Umbilical cord (tissue), 2 donors: Measurements from ENCODE around the gene ME3. TPM values are rescaled to one million over a fixed set of nuclear protein-coding genes. Genes with fewer than 3 reads are reported as not detected.
A peak's percentile ranks its signal among the peaks of the same experiment; 100 is the strongest.

Experiments used
- DNase-seq: peaks from one replicate; pipeline ENCODE4 v3.0.0-alpha.2; 2015; ENCODE audit warnings: low spot score
- total RNA-seq: library from RNA; depleted of rRNA; stranded (reverse); fragments of >200 nt; gene quantifications from one replicate; pipeline ENCODE4 v1.2.3, GENCODE V29; 2014; ENCODE audit warnings: low replicate concordance; ENCODE audit not compliant: insufficient read depth

ME3 gene
- 37.6 TPM for total RNA-seq

DNA sequence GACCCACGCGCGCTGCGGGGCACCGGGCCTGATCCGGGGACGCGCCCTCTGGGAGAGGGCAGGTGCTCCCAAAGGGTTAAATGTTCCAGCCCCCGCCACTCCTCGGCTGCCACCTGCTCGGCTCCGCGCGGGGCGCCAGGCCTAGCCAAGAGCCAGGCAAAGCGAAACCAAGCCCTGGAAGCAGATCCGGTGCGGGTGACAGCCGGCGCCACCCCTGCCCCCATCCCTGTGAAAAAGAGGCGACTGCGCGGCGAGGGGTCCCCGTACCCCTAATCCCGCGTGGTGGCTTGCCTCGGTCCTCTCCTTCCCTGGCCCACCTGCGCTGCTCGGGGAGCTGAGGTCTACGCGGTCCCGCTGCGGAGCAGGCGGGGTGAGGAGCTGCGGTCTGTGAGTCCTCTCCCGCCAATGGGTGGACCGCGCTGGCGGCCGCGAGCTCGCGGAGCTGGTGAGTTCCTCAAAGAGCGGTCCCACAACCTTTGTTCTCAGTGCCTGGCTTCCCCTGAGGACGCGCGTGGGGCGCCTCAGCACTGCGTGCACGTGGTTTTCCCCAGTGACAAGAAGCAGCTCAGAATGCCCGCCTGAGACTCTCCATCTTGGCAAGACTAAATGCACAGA lies at the start of gene ME3:
ME3 (minus strand) TSS at position 610 of the 615 bp plus-strand sequence.
- DNase-seq: peak; percentile 49

DNA sequence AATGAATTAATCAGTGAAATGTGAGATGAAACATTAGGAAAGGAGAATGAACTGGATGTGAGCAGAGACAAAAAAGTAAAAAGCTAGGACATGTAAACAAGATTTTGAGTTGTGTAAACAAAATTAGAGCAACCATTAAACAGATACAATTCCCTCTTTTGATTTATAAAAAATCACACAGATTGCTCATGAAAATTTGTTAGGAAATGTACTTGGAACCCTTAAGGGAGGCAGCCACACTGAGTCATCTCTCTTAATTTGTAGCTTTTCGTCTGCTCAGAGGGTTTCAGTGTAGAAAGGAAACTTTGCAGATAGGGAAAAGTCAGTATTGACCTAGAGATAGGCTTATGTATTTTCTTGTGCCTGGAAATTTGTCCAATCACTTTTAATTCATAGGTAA lies 49.6 kb upstream of the ME3 start:
- no peak for DNase-seq

DNA sequence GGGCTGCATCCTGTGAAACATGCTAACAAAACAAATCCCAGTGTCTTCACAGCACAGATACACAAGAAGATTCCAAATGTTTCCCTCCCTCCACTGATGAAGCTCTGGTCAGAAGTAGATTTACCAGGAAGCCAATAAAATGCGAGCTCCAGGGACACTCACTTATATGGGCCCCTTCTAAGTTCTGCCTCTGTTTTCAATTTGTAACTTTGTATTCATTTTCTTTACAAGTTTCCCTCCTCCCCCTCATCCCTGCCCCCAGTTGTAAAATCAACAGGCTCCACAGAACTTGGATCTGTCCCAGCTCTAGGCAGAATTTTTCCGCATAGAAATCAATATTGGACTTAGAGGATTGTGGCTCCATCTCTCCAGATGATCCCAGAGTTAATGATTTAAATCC lies 48.1 kb upstream of the ME3 start:
- DNase-seq: no peak

DNA sequence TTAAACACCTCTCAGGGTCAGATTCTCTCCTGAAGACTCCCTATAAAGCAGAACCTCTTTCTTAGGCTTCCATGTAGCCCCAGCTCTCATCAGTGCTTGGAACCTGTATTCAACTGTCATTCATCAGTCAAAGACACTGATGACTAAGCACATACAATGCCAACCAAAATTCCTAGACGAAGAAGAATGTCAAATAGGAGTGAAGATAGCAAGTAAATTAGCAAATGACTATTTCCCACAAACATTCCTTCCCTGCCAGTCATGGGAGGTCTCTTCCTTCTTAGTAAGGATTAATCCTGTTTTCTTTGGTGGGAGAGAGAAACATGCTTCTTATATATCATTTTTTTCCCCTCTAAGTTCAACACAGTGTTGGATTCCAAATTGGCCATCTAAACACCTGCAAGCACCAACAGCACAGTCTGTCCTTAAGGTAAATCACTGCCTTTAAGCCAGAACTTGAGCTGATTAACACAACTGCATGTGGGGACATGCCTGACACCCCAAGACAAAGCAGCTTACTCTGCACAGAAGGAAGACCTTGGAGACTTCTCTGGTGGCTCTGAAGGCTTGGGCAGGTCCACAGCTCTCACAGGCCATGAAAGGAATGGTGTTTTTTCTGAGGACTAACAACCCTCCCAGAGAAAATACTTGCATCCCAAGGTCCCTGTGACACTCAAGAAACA lies 47.5 kb upstream of the ME3 start:
- DNase-seq: no peak

DNA sequence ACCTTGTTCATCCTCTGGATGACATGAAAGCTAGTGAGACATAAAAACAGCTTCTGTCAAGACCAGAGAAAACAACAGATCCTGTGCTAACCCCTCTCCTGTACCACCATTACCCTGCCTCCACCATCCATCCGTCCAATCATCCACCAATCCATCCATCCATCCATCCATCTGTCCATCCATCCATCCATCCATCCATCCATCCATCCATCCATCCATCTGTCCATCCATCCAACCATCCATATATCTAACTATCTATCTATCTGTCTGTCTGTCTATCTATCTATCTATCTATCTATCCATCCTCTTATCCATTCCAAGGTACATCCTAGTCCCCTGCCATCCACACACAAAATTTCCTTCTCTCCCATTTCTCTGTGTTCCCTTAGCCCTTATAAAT lies 46.6 kb upstream of the ME3 start:
- no peak for DNase-seq

DNA sequence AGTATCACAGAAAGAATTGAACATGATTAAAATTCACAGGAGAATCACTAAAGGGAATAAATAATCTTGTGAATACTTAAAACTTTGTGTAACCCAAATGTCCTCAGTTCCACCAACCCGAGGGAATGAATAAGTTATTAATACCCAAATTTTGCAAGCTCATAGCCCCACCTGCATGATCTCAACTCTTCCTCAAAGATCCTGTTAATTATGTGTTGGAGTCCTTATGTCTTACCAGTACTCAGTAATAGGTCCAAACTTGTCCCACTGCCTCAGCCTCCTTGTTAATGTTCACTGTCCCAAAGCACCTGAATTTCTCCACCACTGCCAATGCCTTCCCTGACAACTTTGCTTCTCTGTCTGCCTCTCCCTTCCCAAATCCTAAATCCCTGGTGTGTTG lies 46.1 kb upstream of the ME3 start:
- DNase-seq: no peak

DNA sequence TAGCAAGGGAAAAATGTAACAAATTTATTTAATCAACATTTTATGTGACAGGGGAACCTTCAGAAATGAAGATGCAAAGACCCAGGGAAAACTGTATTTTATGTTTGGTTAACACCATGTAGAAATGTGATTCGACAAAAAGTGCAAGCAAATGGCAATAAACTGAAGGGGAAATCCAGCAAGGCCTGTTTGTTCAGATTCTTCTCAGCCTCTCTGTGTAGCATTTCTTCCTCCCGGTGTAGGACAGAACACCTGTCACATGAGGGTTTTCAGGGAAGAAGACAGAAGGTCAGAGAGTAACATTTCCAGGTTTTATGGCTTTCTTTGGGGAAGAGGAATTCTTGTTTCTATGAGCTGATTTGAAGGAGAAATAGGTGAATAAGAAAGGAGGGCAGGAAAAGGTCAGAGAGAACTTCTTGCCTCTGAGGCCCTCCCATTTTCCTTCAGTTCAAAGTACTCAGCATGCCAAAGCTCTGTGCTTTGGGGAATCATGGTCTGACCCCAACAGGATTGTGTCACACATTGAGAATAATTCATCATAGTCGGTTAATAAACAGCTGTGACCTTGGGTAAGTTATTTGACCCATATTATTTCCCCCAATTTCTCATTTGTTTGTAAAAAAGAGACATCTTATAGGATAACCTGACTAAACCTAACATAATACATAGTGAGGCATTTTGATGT lies 45.5 kb upstream of the ME3 start:
- peak; percentile 44 for DNase-seq

DNA sequence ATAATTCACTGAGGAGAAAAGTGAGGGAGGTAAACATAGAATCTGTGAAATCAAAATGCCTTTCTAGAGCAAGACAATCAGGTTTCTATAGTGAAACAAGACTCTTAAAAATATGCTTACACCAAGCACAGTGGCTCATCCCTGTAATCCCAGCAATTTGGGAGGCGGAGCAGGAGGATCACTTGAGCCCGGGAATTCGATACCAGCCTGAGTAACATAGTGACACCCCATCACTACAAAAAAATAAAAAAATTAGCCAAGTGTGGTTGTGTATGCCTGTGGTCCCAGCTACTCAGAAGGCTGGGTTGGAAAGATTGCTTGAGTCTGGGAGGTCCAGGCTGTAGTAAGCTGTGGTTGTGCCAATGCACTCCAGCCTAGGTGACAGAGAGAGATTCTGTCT lies 43.2 kb upstream of the ME3 start:
- DNase-seq: no peak

DNA sequence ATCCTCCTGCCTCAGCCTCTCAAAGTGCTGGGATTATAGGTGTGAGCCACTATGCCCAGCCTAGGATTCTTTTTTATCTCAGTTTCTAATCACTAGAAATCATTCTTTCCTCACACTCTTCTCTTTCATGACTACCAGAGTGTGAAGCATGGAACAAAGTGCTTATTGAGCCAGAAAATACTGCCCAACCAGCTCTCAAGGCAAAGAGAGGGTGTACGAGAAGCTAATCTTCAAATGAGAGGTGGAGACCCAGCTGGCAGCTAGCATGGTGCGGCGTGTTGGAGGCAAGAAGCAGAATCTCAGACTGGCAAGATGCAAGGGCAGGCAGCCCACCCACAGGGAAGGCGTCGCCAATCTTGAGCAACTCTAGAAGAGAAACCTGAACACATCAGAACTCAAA lies 41.1 kb upstream of the ME3 start:
- DNase-seq: no peak

DNA sequence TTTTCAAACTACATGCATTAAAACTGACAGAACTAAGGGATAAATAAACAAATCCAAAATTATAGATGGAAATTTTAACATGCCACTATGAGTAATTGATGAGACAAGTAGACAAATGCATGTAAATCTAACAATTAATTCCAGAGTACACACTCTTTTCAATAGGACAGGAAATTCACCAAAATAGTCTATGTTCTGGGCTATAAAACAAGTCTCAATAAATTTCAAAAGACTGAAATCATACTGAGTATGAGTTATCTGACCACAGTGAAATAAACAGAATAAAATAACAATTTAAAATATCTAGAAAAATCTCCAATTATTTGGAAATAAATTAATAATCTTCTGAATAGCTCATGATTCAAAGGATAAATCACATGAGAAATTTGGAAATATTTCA lies 38.5 kb upstream of the ME3 start:
- no peak for DNase-seq

DNA sequence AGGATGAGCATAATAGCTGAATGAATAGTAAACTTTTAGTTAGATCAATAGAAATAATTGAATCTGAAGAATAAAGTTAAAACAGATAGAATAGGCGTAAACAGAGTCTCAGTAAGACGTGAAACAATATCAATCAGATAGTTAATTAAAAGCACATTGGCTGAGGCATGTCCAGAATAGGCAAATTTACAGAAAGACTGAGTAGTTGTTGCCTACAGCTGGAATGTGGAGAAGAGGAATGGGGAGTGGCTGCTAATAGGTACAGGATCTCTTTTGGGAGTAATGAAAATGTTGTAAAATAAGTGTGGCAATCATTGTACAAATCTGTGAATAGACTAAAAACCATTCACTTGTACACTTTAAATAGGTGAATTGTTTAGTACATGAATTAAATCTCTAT lies 36.3 kb upstream of the ME3 start:
- DNase-seq: no peak

DNA sequence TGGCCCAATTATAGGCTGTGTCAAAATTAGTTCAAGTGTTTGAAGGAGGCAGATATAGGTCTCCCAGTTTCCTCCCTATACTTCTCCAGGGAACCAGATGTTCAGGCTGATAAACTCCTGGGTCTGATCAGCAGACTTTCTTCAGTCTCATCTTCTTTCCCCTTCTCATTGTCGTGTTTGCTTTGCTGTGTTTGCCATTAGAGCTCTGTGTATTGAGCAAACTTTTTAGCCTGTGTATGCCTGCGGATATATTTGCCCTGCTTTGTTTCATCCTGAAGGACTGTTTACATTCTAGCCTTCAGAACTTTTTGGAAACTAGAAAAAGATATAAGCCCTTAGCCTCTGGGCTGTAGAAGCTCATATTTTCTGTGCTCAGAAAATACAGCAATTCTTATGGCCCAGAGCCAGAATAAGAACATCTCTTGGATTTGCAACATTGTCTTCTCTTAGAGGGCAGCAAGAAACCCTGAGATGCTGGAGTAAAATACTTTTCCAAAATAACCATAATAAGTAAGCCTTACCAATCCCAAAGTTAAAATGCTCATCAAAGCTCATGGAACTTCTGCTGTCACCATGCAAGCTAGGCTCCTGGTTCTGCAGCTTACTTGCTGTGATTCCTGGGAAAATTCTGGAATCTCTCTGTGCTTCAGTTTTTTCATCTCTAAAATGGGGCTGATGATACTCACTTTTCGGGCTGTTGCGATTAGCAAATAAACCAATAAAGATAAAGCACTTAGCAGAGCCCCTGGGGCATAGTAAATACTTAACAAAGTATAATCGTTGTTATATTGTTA lies 34.1 kb upstream of the ME3 start:
- DNase-seq: no peak

DNA sequence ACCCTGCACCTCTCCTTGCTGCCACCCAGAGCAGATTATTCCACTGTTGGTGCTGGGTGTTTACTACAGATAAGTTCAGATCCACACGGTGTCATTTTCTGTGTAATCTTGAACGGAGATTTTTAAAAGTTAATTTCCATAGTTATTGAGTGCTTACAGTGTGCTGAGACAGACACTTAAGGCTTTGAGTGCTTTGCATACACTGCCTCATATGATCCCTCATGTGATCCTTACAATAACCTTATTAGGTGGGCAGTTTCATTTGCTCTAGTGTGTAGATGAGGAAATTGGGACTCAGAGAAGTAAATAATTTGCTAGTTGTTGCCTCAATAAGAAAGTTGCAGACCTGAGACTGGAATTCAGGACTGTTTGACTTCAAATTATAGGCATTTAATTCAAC lies 32.3 kb upstream of the ME3 start:
- no peak for DNase-seq

DNA sequence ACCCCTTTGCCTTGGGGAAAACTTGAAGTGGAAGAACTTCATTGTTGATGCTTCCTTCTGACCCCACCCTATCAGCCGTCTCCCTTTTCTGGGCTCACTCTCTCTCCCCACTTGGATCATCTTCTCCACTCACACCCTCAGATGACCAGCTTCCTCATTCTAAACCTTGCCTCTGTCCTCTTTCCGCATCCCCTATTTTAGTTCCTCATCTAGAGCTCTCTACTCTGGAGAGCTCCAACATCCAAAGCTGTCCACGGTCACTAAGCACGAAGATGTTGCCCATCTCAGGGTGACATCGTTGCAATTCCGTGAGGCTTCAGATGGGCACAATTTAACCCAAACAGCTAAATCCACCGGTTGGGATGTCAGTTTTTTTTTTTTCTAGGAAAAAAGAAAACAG lies 31.6 kb upstream of the ME3 start:
- DNase-seq: no peak

DNA sequence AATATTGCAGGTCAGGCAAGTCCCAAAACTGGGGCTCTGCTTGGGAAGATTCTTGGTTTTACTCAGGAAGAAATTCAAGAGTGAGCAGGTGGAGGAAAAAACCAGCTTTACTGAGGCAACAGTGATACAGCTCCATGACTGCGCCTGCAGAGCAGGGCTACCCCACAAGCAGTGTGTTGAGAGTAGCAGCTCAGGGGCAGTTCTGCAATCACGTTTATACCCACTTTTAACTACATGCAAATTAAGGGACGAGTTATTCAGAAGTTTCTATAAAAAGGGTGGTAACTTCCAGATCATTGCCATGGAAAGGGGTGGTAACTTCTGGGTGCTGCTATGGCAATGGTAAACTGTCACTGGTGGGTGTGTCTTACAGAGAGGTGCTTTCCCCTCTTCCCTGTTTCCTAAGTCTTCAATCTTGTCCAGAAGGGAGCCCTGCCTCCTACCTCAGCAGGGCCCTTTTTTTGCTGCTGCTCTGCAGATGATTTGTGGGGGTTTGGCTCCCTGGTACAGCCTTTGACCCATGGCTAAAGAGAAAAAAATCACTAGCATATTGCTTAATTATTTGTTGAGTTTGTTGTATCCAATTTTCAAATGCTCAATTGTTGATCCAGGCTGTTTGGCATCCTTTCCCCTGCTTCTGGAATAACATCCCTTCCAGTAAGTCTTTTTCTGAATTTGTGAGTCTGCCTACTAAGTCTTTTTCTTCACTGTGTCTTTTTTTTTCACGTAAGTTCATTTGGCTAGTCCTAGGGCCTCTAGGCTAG lies 30.0 kb upstream of the ME3 start:
- DNase-seq: no peak

DNA sequence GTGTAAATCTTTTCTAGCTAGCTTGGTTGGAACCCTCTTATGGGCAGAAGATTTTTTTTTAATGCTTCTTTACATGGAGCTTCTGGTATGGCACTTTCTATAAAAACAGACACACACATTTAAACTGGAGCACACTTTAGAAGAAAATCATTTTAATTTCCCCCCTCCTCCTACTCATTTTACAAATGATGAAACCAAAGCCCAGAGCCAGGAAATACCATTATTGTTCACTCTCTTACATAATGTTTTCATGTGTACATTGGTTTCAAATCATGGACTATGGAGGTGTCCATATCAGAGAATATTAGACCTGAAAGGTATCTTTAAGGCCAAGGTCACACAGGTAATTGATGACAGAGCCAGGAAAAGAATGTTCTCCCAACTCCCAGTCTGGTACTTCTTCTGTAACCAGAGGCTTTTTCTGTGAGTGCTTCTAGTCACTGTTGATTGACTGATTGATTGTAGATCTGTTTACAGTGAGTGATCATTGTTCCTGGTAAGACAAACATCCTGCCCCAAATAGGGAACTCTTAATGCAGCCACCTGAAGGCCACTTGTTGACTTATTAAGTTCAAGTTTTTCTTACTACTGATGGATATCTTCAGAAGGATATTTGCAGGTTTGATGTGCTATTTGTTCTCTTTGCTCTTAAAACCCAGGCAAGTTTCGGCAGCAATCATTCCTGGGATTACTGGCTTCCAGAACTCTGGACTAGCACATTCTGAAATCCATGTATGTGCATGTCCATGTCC lies 26.8 kb upstream of the ME3 start:
- no peak for DNase-seq

DNA sequence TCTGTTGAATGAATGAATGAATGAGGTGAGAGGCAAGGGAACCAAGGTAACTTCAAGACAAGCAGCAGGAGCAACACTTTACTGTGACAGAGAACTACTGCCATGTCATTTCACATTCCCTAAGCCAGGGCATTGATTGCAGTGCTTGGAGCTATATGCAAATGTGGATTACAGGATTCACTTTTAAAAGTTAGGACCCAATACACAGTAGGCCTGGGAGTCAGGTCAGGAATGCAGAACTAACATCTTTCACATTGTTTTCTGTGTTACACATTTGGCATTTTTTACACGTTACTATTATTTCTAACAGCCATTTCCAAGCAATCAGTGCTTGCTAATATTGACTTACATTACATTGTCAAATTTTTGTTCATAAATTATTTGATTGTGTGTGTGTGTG lies 26.2 kb upstream of the ME3 start:
- DNase-seq: no peak

DNA sequence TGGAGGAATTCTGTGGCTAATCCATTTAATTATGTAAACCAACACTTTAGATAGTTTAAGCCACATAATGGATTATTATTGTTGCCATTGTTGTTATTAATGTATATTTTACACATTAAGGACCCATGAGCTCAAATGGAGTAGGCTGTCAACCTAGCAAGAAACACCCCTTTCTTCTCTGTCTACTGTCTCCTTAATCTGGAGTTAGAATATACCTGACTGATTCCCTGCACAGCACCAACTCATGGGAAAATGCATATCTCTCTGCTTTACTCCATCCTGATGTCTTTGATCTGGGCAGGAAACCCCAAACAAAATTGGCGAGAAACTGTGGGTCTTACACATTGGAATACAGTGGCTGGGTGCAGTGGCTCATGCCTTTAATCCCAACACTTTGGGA lies 24.0 kb upstream of the ME3 start:
- DNase-seq: no peak

DNA sequence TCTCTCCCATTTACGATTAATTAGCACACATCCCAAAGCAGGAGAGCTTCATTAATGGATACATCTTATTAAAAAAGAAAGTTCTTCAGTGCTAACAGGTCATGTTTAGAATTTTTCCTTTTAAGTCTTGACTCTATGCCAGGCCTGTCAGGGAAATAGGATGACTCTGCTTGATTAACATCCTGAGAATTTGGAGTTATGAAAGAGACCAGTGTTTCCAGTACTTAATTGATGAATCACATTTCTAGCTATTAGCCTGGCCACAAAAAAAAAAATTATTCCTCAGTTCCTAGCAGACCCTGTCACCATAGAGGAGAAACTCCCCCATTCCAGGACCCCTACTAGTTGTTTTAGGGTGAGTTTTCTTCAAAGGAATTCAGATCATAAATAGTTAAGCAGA lies 23.6 kb upstream of the ME3 start:
- peak; percentile 62 for DNase-seq

DNA sequence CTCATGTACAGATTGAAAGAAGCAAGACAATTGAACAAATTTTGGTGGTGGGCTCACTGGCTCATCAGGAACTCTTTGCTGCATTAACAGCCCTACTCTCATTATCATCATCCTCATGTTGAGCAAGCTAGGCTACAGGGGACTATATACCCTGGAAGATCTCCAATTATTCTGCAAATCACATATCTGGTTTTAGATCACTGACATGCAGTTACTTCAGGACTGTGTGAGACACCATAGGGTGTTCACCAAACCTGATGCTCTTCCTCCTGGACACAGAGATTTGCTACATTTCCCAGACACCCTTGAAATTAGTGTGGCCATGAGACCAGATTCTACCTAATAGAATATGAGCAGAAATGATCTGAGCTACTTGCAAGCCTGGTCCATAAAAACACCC lies 23.0 kb upstream of the ME3 start:
- DNase-seq: no peak

DNA sequence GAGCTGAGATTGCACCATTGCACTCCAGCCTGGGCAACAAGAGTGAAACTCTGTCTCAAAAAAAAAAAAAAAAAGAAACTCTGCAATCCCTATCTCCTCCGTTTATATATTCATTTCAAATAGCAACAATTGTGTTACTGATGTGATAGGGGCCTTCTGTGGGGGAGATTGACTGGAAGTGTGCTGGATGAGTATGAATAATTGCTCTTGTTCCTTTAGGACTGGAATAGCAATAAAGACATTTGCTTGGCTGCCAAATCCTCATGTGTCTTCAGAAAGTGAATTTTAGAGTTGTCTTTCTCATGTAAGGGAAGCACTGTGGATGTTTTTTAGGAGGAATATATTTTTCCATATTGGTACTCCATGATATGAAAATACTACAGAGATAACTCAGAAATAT lies 21.1 kb upstream of the ME3 start:
- no peak for DNase-seq
